ENCODE measurements around the gene STK33. TPM values are rescaled to one million over a fixed set of nuclear protein-coding genes. Genes with fewer than 3 reads are reported as not detected.
A peak's percentile ranks its signal among the peaks of the same experiment; 100 is the strongest.

STK33 gene
- total RNA-seq (2021) (5.8 and 6.1 TPM in 2 replicates), Bru-seq, nascent RNA (percentile 46 among the genes with signal in this experiment), BruChase-seq, experiment 1, labeled RNA remaining after a 2-hour chase (percentile 50 among the genes with signal in this experiment), BruChase-seq, experiment 2, labeled RNA remaining after a 6-hour chase (percentile 39 among the genes with signal in this experiment)
- long read RNA-seq, partial matches to known transcripts, result 0 of 2 reads
- long read RNA-seq, other reads (novel, unspliced or antisense), result 2 of 2 reads

DNA sequence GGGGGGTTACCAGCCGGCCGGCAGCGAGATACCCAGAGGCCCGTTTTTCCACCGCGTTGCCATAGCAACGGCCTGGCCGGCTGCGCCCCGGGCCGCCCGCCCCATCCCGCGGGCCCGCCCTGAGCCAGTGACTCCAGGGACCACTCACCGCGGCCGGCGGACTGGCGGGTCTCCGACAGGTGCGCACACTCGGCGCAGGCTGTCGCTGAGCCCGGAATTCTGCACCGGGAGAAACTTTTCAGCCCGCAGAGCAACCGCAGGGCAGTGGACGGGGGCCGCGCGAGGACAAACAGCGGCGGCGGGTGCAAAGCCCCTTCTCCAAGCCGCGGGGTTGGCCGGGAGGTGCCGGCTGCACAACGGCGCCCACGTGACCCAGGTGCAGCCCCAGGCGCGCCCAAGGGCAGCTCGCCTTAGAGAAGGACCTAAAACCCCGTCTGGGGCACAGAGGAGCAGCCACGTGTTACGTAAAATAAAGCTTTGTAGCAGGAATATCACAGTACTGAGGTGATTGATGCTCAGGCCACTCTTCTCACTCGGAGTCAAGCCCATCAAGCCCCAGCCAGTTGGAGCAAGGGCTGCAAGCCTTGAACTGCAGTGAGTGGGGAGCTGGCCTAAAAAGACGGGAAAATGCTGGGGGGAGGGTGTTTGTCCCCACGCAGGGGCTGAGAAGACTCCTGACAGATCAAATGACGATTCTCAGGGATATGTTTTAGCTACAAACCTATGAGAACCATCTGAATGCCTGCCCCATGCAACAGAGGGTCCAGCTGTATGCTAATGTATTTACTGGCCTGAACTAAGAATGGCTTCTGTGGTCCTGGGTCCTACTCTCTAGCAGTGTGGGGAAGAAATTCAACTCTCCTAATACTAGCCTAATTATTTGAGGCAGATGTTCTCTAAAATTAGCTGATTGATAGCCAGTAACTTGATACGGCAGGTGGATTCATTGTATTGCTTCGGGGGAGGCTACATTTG lies at the start of gene STK33:
Gene STK33 (minus strand): TSS at position 294 of the 975 bp plus-strand sequence. CDS start 119,323 bp downstream, outside the sequence.
- no peaks in the 10 kb centered on the region for H3K9me3 ChIP-seq (ENCODE audit: insufficient read depth, low read depth)
- H3K9me2 ChIP-seq (ENCODE audit: insufficient read depth), result no peaks in the 10 kb centered on the region
- no peaks in the 10 kb centered on the region for H3K36me3 ChIP-seq (ENCODE audit: low read depth)
- H3K4me3 ChIP-seq, result peak within 1 kb of the TSS; percentile 66
- intact Hi-C loops (cut with micrococcal nuclease; ENCODE audit: unreplicated experiment), result no loop called here
- DNase-seq, result peak in 1 of 2 experiments; percentile 41
- H3K27ac ChIP-seq, result no peak within 1 kb of the TSS
- POLR2A ChIA-PET (ENCODE audit: unreplicated experiment), result no interaction called here
- peak within 1 kb of the TSS; percentile 91 for H3K4me2 ChIP-seq
- no peaks in the 10 kb centered on the region for H4K20me1 ChIP-seq (ENCODE audit: insufficient read depth)
- CTCF ChIA-PET, result no interaction called here
- TF ChIP-seq EZH2 (IDR thresholded peaks at IDR 0.05; ENCODE audit: low read depth), result no peak
- TF ChIP-seq, protein P1, sequence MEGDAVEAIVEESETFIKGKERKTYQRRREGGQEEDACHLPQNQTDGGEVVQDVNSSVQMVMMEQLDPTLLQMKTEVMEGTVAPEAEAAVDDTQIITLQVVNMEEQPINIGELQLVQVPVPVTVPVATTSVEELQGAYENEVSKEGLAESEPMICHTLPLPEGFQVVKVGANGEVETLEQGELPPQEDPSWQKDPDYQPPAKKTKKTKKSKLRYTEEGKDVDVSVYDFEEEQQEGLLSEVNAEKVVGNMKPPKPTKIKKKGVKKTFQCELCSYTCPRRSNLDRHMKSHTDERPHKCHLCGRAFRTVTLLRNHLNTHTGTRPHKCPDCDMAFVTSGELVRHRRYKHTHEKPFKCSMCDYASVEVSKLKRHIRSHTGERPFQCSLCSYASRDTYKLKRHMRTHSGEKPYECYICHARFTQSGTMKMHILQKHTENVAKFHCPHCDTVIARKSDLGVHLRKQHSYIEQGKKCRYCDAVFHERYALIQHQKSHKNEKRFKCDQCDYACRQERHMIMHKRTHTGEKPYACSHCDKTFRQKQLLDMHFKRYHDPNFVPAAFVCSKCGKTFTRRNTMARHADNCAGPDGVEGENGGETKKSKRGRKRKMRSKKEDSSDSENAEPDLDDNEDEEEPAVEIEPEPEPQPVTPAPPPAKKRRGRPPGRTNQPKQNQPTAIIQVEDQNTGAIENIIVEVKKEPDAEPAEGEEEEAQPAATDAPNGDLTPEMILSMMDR (conservative IDR thresholded peaks at IDR 0.05), result no peak
- no peaks in the 10 kb centered on the region for H3K4me1 ChIP-seq (replicated peaks; ENCODE audit: insufficient read depth)
- H2AFZ ChIP-seq, result peak within 1 kb of the TSS; percentile 92
- no peaks in the 10 kb centered on the region for H3F3A ChIP-seq (ENCODE audit: insufficient read depth, low read depth)
- H3K79me2 ChIP-seq (ENCODE audit: low read depth), result no peaks in the 10 kb centered on the region
- H3K27me3 ChIP-seq (ENCODE audit: insufficient read depth, low read depth), result no peaks in the 10 kb centered on the region
- no TSS peak for BruUV-seq (replicated peaks)

DNA sequence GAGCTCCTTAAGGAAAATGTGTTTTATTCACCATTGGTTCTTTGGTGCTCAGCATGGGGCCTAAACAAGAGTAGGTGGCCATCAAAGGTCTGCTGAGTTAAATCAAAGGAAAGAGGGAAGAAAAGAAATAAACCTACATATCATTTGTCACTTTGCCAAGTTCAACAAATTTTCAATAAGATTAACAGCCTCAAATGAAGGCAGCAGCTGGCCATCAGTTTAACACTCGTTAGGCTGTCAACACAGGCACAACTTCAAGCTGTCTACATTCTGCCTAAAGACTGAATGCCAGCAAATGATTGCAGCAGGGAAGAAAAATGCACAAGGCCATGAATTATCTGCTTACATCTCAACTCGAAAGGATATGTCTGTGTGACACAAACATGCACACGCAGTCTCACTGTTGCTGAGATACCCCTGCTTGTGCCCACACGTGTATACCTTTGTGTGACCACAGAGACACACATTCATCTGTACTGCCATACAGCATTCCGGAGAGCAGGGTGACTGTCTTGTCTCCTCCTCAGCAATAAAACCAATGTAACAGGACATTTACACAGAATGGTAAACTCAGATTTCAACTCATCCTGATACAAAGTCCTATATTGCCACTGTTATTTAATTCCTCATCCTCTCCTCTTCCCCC lies 48.3 kb upstream of the STK33 start:
- H3K4me3 ChIP-seq, result no peak overlapping the region
- intact Hi-C loops (cut with micrococcal nuclease; ENCODE audit: unreplicated experiment), result no loop called here
- H3K4me2 ChIP-seq, result no peak overlapping the region
- BruUV-seq (replicated peaks), result no TSS peak
- H3K27ac ChIP-seq, result no peak overlapping the region
- no peaks in the 10 kb centered on the region for H3K9me2 ChIP-seq (ENCODE audit: insufficient read depth)
- H3K27me3 ChIP-seq (ENCODE audit: insufficient read depth, low read depth), result no peaks in the 10 kb centered on the region
- no peak overlapping the region for H2AFZ ChIP-seq
- no peaks in the 10 kb centered on the region for H3K9me3 ChIP-seq (ENCODE audit: insufficient read depth, low read depth)
- ChIA-PET CTCF (no interaction called here), POLR2A (ENCODE audit: unreplicated experiment) (no interaction called here)
- H3K36me3 ChIP-seq (ENCODE audit: low read depth), result no peaks in the 10 kb centered on the region
- H4K20me1 ChIP-seq (ENCODE audit: insufficient read depth), result no peaks in the 10 kb centered on the region
- H3K79me2 ChIP-seq (ENCODE audit: low read depth), result no peaks in the 10 kb centered on the region
- no peaks in the 10 kb centered on the region for H3F3A ChIP-seq (ENCODE audit: insufficient read depth, low read depth)
- no peak for DNase-seq
- no peak for TF ChIP-seq EZH2 (IDR thresholded peaks at IDR 0.05; ENCODE audit: low read depth)
- TF ChIP-seq, protein P1 (conservative IDR thresholded peaks at IDR 0.05), result no peak
- no peaks in the 10 kb centered on the region for H3K4me1 ChIP-seq (replicated peaks; ENCODE audit: insufficient read depth)

DNA sequence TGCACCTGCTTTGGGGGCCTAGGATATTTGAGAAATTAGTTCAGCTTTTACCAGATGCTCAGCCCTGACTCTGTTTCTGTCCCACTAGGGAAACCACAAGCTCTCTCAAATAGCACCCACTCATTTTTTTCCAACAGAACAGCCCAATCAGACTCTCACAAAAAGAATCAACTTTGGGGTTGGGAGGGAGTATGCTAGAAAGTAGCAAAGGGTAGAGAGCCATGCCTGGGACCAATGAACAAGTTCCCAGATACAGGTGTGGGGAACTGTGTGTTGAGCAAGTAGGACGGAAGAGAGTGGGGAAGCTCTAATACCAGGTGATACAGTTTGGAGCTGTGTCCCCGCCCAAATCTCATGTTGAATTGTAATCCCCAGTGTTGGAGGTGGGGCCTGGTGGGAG lies 47.3 kb upstream of the STK33 start:
- Histone ChIP-seq H3K79me2 (ENCODE audit: low read depth) (no peaks in the 10 kb centered on the region), H3K4me3 (no peak overlapping the region), H2AFZ (no peak overlapping the region), H3K9me3 (ENCODE audit: insufficient read depth, low read depth) (no peaks in the 10 kb centered on the region), H4K20me1 (ENCODE audit: insufficient read depth) (no peaks in the 10 kb centered on the region), H3K9me2 (ENCODE audit: insufficient read depth) (no peaks in the 10 kb centered on the region), H3K27ac (no peak overlapping the region), H3K36me3 (ENCODE audit: low read depth) (no peaks in the 10 kb centered on the region), H3K4me1 (replicated peaks; ENCODE audit: insufficient read depth) (no peaks in the 10 kb centered on the region), H3K27me3 (ENCODE audit: insufficient read depth, low read depth) (no peaks in the 10 kb centered on the region), H3F3A (ENCODE audit: insufficient read depth, low read depth) (no peaks in the 10 kb centered on the region), H3K4me2 (no peak overlapping the region)
- ChIA-PET POLR2A (ENCODE audit: unreplicated experiment) (no interaction called here), CTCF (no interaction called here)
- no TSS peak for BruUV-seq (replicated peaks)
- TF ChIP-seq, protein P1 (conservative IDR thresholded peaks at IDR 0.05), result no peak
- TF ChIP-seq EZH2 (IDR thresholded peaks at IDR 0.05; ENCODE audit: low read depth), result no peak
- intact Hi-C loops (cut with micrococcal nuclease; ENCODE audit: unreplicated experiment), result no loop called here
- DNase-seq, result no peak
